PC-9 (cell line): ENCODE results near the gene SEMA6D. TPM values are rescaled to one million over a fixed set of nuclear protein-coding genes. Genes with fewer than 3 reads are reported as not detected.

ENCODE experiments used
- BruUV-seq: library from RNA; stranded (reverse); fragments of 400-500 nt; replicated peaks from 2 replicates; lab custom pipeline; 2021; lab: Mats Ljungman, UMichigan
- CTCF ChIA-PET: fragments of 300-600 bp; sonication (Branson Sonifier 250); formaldehyde crosslinking; loops from one replicate; lab custom pipeline; 2022; ENCODE audit warnings: antibody characterized with exemption; lab: Charles Lee
- POLR2A ChIA-PET: fragments of 300-600 bp; sonication (Branson Sonifier 250); formaldehyde crosslinking; loops from one replicate; lab custom pipeline; 2022; ENCODE audit warnings: antibody characterized with exemption; ENCODE audit not compliant: unreplicated experiment; lab: Charles Lee
- DNase-seq, 2 experiments: peaks; one replicate each; pipeline versions ENCODE4 v3.0.0 to v3.0.0-alpha.2; 2015 to 2022; ENCODE audit warnings: mixed read lengths in 1 of 2
- H2AFZ ChIP-seq: fragments of 200-600 bp; sonication (generic); 2 replicates; pipeline ENCODE4 v1.8.1; 2017; ENCODE audit warnings: antibody characterized with exemption
- H3F3A ChIP-seq: fragments of 200-600 bp; sonication (generic); 2 replicates; pipeline ENCODE4 v1.8.1; 2017; ENCODE audit warnings: antibody characterized with exemption, mild to moderate bottlenecking, low read depth; ENCODE audit not compliant: insufficient read depth
- H3K27ac ChIP-seq: fragments of 200-600 bp; sonication (generic); 2 replicates; pipeline ENCODE4 v1.6.1; 2016; ENCODE audit warnings: mixed run types
- H3K27me3 ChIP-seq: fragments of 200-600 bp; sonication (generic); 2 replicates; pipeline ENCODE4 v1.6.1; 2016; ENCODE audit warnings: low read depth, mixed run types; ENCODE audit not compliant: insufficient read depth
- H3K36me3 ChIP-seq: fragments of 200-600 bp; sonication (generic); 2 replicates; pipeline ENCODE4 v1.6.1; 2016; ENCODE audit warnings: low read depth, mixed run types
- H3K4me1 ChIP-seq: fragments of 200-600 bp; sonication (generic); replicated peaks from 2 replicates; pipeline ENCODE4 v1.6.1; 2016; ENCODE audit warnings: mixed run types; ENCODE audit not compliant: insufficient read depth
- H3K4me2 ChIP-seq: fragments of 200-600 bp; sonication (generic); 2 replicates; pipeline ENCODE4 v1.6.1; 2017; ENCODE audit warnings: mixed run types
- H3K4me3 ChIP-seq: fragments of 200-600 bp; sonication (generic); 2 replicates; pipeline ENCODE4 v1.6.1; 2016; ENCODE audit warnings: mixed run types
- H3K79me2 ChIP-seq: fragments of 200-600 bp; sonication (generic); 2 replicates; pipeline ENCODE4 v1.6.1; 2017; ENCODE audit warnings: low read depth, mixed run types
- H3K9me2 ChIP-seq: fragments of 200-600 bp; sonication (generic); 2 replicates; pipeline ENCODE4 v1.8.1; 2017; ENCODE audit warnings: mild to moderate bottlenecking; ENCODE audit not compliant: insufficient read depth
- H3K9me3 ChIP-seq: fragments of 200-600 bp; sonication (generic); 2 replicates; pipeline ENCODE4 v1.8.1; 2016; ENCODE audit warnings: low read depth; ENCODE audit not compliant: insufficient read depth
- H4K20me1 ChIP-seq: fragments of 200-600 bp; sonication (generic); 2 replicates; pipeline ENCODE4 v1.8.1; 2017; ENCODE audit not compliant: insufficient read depth
- CTCF ChIP-seq: fragments of 200-600 bp; sonication (generic); conservative IDR thresholded peaks from 2 replicates; pipeline ENCODE4 v1.6.1; 2017; ENCODE audit warnings: mixed run types, antibody characterized with exemption, mild to moderate bottlenecking, moderate library complexity
- EZH2 ChIP-seq: fragments of 200-600 bp; sonication (generic); IDR thresholded peaks from 2 replicates; pipeline ENCODE4 v1.8.0; 2017; ENCODE audit warnings: antibody characterized with exemption, low read depth
- intact Hi-C: fragments of 100-400 bp; cut with micrococcal nuclease; formaldehyde crosslinking; loops from one replicate; pipeline ENCODE4 v1.10.0; 2022; ENCODE audit not compliant: unreplicated experiment
- total RNA-seq: library from RNA; stranded (reverse); gene quantifications from 2 replicates; pipeline ENCODE4 v1.2.3, GENCODE V29; 2021

Gene SEMA6D
- total RNA-seq, 1 experiment from 2014 or later, result not detected

- no peak for TF ChIP-seq EZH2
- H2AFZ ChIP-seq, result no peak overlapping the region
- H3K9me3 ChIP-seq, result no peaks in the 10 kb centered on the region
- intact Hi-C loops, result no loop called here
- BruUV-seq, result no TSS peak
- H3K4me1 ChIP-seq, result no peaks in the 10 kb centered on the region
- no peaks in the 10 kb centered on the region for H3K36me3 ChIP-seq
- POLR2A ChIA-PET, result no interaction called here
- H3K27ac ChIP-seq, result no peak overlapping the region
- H4K20me1 ChIP-seq, result no peaks in the 10 kb centered on the region
- H3K4me3 ChIP-seq, result no peak overlapping the region
- no peaks in the 10 kb centered on the region for H3K79me2 ChIP-seq
- CTCF ChIA-PET, result no interaction called here
- H3F3A ChIP-seq, result no peaks in the 10 kb centered on the region
- no peak for DNase-seq
- no peaks in the 10 kb centered on the region for H3K27me3 ChIP-seq
- H3K4me2 ChIP-seq, result no peak overlapping the region
- no peaks in the 10 kb centered on the region for H3K9me2 ChIP-seq
Measured at GRCh38 chr15:47788685-47789084, 71.4 kb downstream of the SEMA6D start.

DNA sequence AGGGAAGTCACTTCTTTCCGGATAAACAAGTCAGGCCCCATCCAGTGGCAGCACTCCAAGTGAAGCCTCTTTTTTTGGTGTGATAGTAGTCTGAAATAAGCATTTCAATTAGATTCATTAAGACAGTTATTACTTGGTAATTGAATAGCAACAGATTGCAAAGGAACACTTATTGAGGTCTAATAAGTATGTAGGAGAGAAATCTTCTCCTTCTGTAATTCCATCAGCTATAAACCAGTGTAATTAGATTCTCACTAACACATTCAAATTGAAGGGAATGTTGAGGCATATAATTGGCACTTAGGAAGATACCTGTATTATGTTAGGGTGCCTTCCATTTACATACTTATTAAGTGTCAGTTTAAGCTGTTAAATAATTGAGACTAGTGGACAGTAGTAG lies 73.9 kb downstream of the SEMA6D start:
- Histone ChIP-seq H3K27me3 (no peaks in the 10 kb centered on the region), H3K4me1 (no peaks in the 10 kb centered on the region), H3F3A (no peaks in the 10 kb centered on the region), H3K4me3 (no peak overlapping the region), H4K20me1 (no peaks in the 10 kb centered on the region), H3K9me3 (no peaks in the 10 kb centered on the region), H3K4me2 (no peak overlapping the region), H3K36me3 (no peaks in the 10 kb centered on the region), H3K27ac (no peak overlapping the region), H3K9me2 (no peaks in the 10 kb centered on the region), H3K79me2 (no peaks in the 10 kb centered on the region), H2AFZ (no peak overlapping the region)
- no peak for DNase-seq
- TF ChIP-seq CTCF (no peak), EZH2 (no peak)
- BruUV-seq, result no TSS peak
- POLR2A ChIA-PET, result no interaction called here
- intact Hi-C loops, result no loop called here
- CTCF ChIA-PET, result no interaction called here

- no peaks in the 10 kb centered on the region for H3K36me3 ChIP-seq
- no peak overlapping the region for H3K4me3 ChIP-seq
- intact Hi-C loops, result no loop called here
- H2AFZ ChIP-seq, result no peak overlapping the region
- no peaks in the 10 kb centered on the region for H3F3A ChIP-seq
- H3K79me2 ChIP-seq, result no peaks in the 10 kb centered on the region
- no peaks in the 10 kb centered on the region for H3K9me3 ChIP-seq
- no peaks in the 10 kb centered on the region for H3K27me3 ChIP-seq
- no TSS peak for BruUV-seq
- ChIA-PET CTCF (no interaction called here), POLR2A (no interaction called here)
- no peaks in the 10 kb centered on the region for H4K20me1 ChIP-seq
- no peaks in the 10 kb centered on the region for H3K4me1 ChIP-seq
- H3K27ac ChIP-seq, result no peak overlapping the region
- H3K9me2 ChIP-seq, result no peaks in the 10 kb centered on the region
- H3K4me2 ChIP-seq, result no peak overlapping the region
- TF ChIP-seq EZH2 (no peak), CTCF (no peak)
- no peak for DNase-seq
Measured at GRCh38 chr15:47792231-47792630, 74.9 kb downstream of the SEMA6D start.

DNA sequence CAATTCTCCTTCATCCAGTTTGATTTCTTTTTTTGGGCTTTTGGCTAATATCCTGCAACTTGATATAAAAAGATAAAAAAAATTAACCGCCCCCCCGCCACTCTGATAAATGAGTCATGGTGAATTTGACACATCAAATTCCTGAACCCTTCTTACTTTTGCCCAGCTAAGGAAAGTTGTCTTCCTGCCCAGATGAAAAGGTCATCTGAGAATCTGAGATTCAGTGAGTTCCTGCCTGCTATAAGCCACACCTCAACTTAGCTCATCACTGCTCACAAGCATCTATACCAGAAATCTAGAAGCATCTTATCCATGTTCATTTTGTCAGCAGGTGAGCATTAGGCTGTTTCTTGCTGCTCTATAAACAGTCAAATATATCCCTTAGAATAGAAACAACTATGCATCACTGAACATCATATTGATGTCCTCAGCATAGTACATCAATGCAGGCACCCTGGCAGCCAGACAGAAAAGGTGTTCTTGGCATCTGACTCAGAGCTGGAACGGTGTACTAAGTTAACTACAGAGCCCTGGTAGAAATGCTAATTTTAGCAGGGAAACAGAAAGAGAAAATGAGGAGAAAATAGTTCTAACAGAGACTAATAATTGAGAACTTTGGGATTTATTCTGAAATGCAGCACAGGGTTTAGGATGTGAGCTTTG lies 77.1 kb downstream of the SEMA6D start:
- TF ChIP-seq EZH2 (no peak), CTCF (no peak)
- Histone ChIP-seq H3F3A (no peaks in the 10 kb centered on the region), H3K9me2 (no peaks in the 10 kb centered on the region), H4K20me1 (no peaks in the 10 kb centered on the region), H3K36me3 (no peaks in the 10 kb centered on the region), H3K27ac (no peak overlapping the region), H2AFZ (no peak overlapping the region), H3K27me3 (no peaks in the 10 kb centered on the region), H3K4me2 (no peak overlapping the region), H3K79me2 (no peaks in the 10 kb centered on the region), H3K9me3 (no peaks in the 10 kb centered on the region), H3K4me3 (no peak overlapping the region), H3K4me1 (no peaks in the 10 kb centered on the region)
- intact Hi-C loops, result no loop called here
- ChIA-PET POLR2A (no interaction called here), CTCF (no interaction called here)
- no peak for DNase-seq
- BruUV-seq, result no TSS peak
